Mesodermal cell (in vitro differentiated cells): ENCODE data around the gene VMAC.
"Not testable (repeated sequence)": the region's sequence is repeated elsewhere in the genome, so short reads cannot be mapped to it uniquely, and the experiment has no call there.

Source experiments
- H3K27ac ChIP-seq: 2 replicates; pipeline ENCODE4 v1.7.0; 2013; ENCODE audit warnings: mild to moderate bottlenecking, low read depth, low read length, moderate library complexity; ENCODE audit not compliant: severe bottlenecking
- H3K36me3 ChIP-seq: 2 replicates; pipeline ENCODE4 v1.7.1; 2013; ENCODE audit warnings: mild to moderate bottlenecking, low read length, moderate library complexity; ENCODE audit not compliant: control insufficient read depth, insufficient read depth
- H3K4me1 ChIP-seq: one replicate; pipeline ENCODE4 v1.7.1; 2013; ENCODE audit warnings: mild to moderate bottlenecking, low read length; ENCODE audit not compliant: insufficient read depth, control insufficient read depth, poor library complexity, severe bottlenecking
- H3K4me3 ChIP-seq: 2 replicates; pipeline ENCODE4 v1.7.0; 2013; ENCODE audit warnings: low read length, control low read depth, mild to moderate bottlenecking; ENCODE audit not compliant: insufficient read depth, poor library complexity, severe bottlenecking; ENCODE audit errors: extremely low read depth
- H3K9me3 ChIP-seq: 2 replicates; pipeline ENCODE4 v1.7.1; 2013; ENCODE audit warnings: mild to moderate bottlenecking, low read length, moderate library complexity; ENCODE audit not compliant: control insufficient read depth
- WGBS, 2 experiments: methylation state at CpG; one replicate each; pipeline ENCODE4 v1.1.5; 2013; ENCODE audit warnings: missing lambda C conversion rate in 2 of 2; ENCODE audit not compliant: insufficient coverage in 2 of 2; 5-methylcytosine and 5-hydroxymethylcytosine counted together

The VMAC gene

DNA sequence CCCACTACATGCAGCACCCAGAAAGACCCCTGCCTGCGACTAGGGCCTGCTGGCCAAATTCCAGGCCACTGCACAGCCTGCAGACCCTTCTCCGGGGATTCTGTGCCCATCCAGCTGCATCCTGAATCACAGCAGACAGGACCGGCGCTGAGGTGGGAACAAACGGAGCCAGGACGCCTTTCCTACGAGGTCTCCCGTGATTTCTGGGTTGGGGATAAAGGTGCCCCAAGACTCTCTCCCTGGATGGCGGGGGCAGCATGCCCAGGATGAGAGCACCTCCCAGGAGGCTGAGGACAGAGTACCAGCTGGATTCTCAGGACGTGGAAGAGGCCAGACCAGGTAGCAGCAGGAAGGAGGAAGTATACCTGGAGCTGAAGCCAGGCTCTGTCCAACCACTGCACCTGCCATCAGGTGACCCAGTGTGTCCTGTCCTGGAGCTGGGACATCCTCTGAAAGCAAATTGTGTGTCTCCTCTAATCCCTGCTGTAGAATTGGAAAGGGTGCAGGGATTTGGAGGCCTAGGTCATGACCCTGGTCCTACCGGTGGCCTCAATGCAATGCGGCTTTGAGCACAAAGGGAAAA, 31.0 kb upstream of the VMAC start:
- H3K4me3 ChIP-seq: no peak overlapping the region
- 90 to 97% methylated on average over 11 to 12 of the region's 12 CpGs for WGBS, 2 experiments
- no peaks in the 10 kb centered on the region for H3K9me3 ChIP-seq
- H3K27ac ChIP-seq: no peak overlapping the region
- no peaks in the 10 kb centered on the region for H3K36me3 ChIP-seq
- H3K4me1 ChIP-seq: no peaks in the 10 kb centered on the region

DNA sequence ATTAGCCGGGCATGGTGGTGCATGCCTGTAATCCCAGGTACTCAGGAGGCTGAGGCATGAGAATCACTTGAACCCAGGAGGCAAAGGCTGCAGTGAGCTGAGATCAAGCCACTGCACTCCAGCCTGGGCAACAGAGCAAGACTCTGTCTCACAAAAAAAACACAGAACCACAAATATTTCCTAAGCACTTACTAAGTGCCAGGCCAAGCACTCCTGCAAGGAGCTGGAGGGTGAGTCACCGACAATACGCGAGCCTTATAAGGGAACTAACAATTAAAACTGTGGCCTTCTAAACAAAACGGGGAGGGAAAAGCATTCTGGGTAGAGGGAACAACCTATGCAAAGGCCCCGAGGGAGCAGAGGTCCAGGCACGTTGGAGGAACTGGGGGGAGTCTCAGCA, 30.2 kb upstream of the VMAC start:
- not testable (repeated sequence) for H3K4me1 ChIP-seq, H3K4me3 ChIP-seq, H3K27ac ChIP-seq, H3K9me3 ChIP-seq, H3K36me3 ChIP-seq
- 95 to 96% methylated on average over 6 of the region's 7 CpGs for WGBS, 2 experiments

DNA sequence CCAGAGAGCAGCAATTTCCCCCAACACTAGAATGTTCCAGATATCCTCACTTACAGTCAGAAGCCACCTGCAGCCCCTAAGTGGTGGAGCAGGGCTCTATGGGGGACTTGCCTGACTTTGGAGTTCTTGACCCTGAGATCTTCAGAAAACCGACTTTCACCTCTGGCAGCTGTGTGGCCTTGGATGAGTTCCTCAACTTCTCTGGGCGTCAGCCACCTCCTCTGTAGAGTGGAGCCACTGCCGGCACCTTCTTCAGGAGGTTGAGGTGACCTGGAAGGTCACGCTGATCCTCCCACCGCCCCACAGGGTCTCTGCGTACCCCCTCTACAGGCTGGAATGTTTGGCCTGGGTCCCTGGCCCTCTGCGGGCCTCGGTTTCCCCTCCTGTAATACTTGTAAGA, 27.2 kb upstream of the VMAC start:
- H3K9me3 ChIP-seq: no peaks in the 10 kb centered on the region
- H3K36me3 ChIP-seq: no peaks in the 10 kb centered on the region
- WGBS, 2 experiments: 87 to 92% methylated on average over 4 to 8 of the region's 8 CpGs
- H3K4me1 ChIP-seq: peaks cover 8% of the 10 kb centered on the region
- H3K4me3 ChIP-seq: no peak overlapping the region
- H3K27ac ChIP-seq: no peak overlapping the region

DNA sequence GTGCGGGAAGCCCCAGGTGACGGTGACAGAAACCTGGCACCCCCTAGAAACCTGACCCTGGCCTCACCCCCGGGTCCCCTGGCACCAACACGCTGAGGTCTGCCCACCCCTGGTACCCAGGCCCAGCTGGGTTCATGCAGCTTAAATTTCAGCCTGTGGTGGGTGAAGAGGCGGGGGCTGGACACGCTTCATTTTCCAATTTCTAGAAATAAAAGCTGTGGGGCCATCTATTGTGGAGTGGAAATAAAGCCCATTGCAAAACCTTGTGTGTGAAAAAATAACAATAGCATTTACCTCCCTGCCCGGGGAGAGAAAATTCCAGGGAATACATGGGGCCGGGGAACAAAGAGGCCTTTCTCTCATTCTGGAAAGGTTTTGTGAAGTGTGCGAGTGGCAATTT, 26.8 kb upstream of the VMAC start:
- no peak overlapping the region for H3K27ac ChIP-seq
- WGBS, 2 experiments: 87 to 100% methylated on average over 4 to 5 of the region's 9 CpGs
- no peaks in the 10 kb centered on the region for H3K9me3 ChIP-seq
- peaks cover 8% of the 10 kb centered on the region for H3K4me1 ChIP-seq
- no peak overlapping the region for H3K4me3 ChIP-seq
- H3K36me3 ChIP-seq: no peaks in the 10 kb centered on the region

- WGBS, 2 experiments: 69 to 72% methylated on average over 3 to 4 of the region's 6 CpGs
- H3K27ac ChIP-seq: no peak overlapping the region
- no peaks in the 10 kb centered on the region for H3K36me3 ChIP-seq
- H3K9me3 ChIP-seq: no peaks in the 10 kb centered on the region
- no peak overlapping the region for H3K4me3 ChIP-seq
- peaks cover 8% of the 10 kb centered on the region for H3K4me1 ChIP-seq
These were observed 24.5 kb upstream of the VMAC start for GRCh38 chr19:5880196-5880595.

DNA sequence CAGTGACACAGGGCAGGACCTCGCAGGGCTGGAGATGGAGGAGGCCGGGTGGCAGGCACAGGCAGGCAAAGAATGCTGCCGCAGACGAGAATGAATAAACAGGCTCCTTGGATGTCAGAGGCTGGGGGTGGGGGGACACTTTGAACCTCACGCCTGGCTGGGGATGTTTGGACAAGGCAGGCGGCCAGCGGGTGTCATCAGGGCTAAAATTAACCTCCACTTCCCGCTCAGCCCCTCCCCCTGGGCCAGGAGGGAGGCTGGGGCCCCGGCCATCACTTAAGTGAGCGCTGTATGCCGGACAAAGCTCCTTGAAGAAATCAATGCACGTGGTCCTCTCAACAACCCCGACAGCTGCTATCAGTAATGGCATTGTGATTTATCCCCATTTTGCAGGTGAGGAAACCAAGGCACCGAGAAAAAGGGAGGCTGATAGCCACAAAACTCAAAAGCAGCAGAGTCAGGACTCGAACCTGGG, 24.0 kb upstream of the VMAC start:
- Histone ChIP-seq H3K9me3 (no peaks in the 10 kb centered on the region), H3K27ac (no peak overlapping the region), H3K36me3 (no peaks in the 10 kb centered on the region), H3K4me3 (no peak overlapping the region), H3K4me1 (peaks cover 8% of the 10 kb centered on the region)
- 25 to 33% methylated on average over 10 to 15 of the region's 15 CpGs for WGBS, 2 experiments

DNA sequence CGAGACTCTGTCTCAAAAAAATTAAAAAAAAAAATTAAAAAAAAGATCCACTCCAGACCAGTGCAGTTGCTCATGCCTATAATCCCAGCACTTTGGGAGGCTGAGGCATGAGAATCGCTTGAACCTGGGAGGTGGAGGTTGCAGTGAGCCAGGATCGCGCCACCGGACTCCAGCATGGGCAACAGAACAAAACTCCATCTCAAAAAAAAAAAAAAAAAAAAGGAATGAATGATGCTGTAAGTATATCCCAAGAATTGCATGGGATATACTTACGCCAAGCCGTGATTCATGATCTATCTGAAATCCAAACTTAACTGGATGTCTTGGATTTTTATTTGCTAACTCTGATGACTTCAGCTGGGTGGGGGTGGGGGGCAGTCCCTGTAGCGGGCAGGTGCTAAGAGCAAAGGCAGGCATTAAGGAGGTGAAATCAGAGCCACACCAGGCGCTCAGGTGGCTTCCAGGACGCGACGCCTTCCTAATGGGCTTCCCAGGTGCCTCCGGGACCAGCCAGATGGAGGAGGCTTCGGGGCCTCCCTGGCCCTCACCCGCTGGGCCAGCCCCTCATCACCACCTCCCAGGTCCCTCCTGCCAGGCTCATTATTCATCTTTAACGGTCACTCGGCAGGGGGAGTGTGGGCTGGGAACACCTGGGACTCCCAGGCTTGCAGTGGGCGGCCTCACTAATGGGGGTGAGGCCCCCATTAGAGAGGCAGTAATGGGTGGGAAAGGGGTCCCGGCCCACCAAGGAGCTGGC, 23.0 kb upstream of the VMAC start:
- no peaks in the 10 kb centered on the region for H3K9me3 ChIP-seq
- no peak overlapping the region for H3K27ac ChIP-seq
- H3K36me3 ChIP-seq: no peaks in the 10 kb centered on the region
- H3K4me3 ChIP-seq: no peak overlapping the region
- WGBS, 2 experiments: 78 to 83% methylated on average over 10 to 11 of the region's 19 CpGs
- H3K4me1 ChIP-seq: peaks cover 8% of the 10 kb centered on the region

DNA sequence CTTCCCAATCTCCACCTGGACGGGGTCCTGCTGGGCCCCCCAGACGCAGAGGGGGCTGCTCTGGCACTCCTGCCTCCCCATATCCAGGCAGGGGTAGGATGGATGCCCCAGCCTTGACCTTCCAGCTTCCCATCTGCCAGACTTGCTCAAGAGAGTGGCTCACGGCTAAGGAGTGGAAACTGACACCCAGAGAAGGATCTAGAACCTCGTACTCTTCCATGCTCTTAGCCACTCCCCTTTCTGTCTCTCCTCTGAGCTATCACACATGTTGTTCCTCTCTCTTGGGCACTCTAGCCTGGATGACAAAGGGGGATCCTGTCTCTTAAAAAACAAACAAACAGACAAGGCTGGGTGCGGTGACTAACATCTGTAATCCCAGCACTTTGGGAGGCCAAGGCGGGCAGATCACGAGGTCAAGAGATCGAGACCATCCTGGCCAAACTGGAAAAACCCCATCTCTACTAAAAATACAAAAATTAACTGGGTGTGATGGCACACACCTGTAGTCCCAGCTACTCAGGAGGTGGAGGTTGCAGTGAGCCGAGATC, 22.2 kb upstream of the VMAC start:
- no peaks in the 10 kb centered on the region for H3K9me3 ChIP-seq
- no peaks in the 10 kb centered on the region for H3K36me3 ChIP-seq
- WGBS, 2 experiments: 85 to 88% methylated on average over 4 to 9 of the region's 9 CpGs
- H3K4me1 ChIP-seq: peaks cover 8% of the 10 kb centered on the region
- H3K4me3 ChIP-seq: no peak overlapping the region
- H3K27ac ChIP-seq: no peak overlapping the region

- H3K4me1 ChIP-seq, H3K4me3 ChIP-seq, H3K27ac ChIP-seq, H3K36me3 ChIP-seq, H3K9me3 ChIP-seq: not testable (repeated sequence)
- WGBS, 2 experiments: 79 to 91% methylated on average over 5 to 6 of the region's 13 CpGs
These were observed 21.4 kb upstream of the VMAC start for GRCh38 chr19:5883157-5883873.

GRCh38 chr19:5884065-5884811, 20.4 kb upstream of the VMAC start:
- not testable (repeated sequence) for H3K36me3 ChIP-seq, H3K4me1 ChIP-seq, H3K9me3 ChIP-seq, H3K27ac ChIP-seq, H3K4me3 ChIP-seq
- WGBS, 2 experiments: 74 to 80% methylated on average over 7 of the region's 11 CpGs
